ENCODE results near the gene TTLL12.

TTLL12 gene

GRCh38 chr22:43128116-43128515, 58.8 kb downstream of the TTLL12 start:
- DNase-seq (ENCODE audit: low spot score): no peak

- no peak for DNase-seq (ENCODE audit: low spot score)
Observed at GRCh38 chr22:43127166-43127908, 59.6 kb downstream of the TTLL12 start.

GRCh38 chr22:43126501-43127165, 60.3 kb downstream of the TTLL12 start:
- DNase-seq (ENCODE audit: low spot score): no peak

GRCh38 chr22:43118953-43119458, 67.9 kb downstream of the TTLL12 start:
- DNase-seq (ENCODE audit: low spot score): no peak

GRCh38 chr22:43118024-43118849, 68.7 kb downstream of the TTLL12 start:
- no peak for DNase-seq (ENCODE audit: low spot score)

- DNase-seq (ENCODE audit: low spot score): no peak
Observed at GRCh38 chr22:43116932-43117331, 70.0 kb downstream of the TTLL12 start.
